Thoracic aorta (tissue), 2 donors: ENCODE results near the gene RGS19. TPM values are rescaled to one million over a fixed set of nuclear protein-coding genes. Genes with fewer than 3 reads are reported as not detected.

Experiments used
- ATAC-seq: fragments of 150-250 bp; one replicate; pipeline ENCODE4 v1.8.0; 2017; ENCODE audit warnings: low read depth; ENCODE audit not compliant: insufficient number of reproducible peaks, low FRiP score
- DNase-seq: peaks from one replicate; pipeline ENCODE4 v3.0.0-alpha.2; 2020; ENCODE audit warnings: low spot score
- H3K27ac ChIP-seq, 2 donors: fragments of 200-600 bp; sonication (generic); 1 replicate in 1 of 2; 2 replicates in 1 of 2; pipeline ENCODE4 v1.5.1; 2016; ENCODE audit warnings: mild to moderate bottlenecking in 2 of 2, moderate library complexity in 2 of 2
- H3K27me3 ChIP-seq: fragments of 200-600 bp; sonication (generic); replicated peaks from 2 replicates; pipeline ENCODE4 v1.6.0; 2016; ENCODE audit warnings: mild to moderate bottlenecking; ENCODE audit not compliant: insufficient read depth
- H3K36me3 ChIP-seq: fragments of 200-600 bp; sonication (generic); one replicate; pipeline ENCODE4 v1.5.1; 2016
- H3K4me1 ChIP-seq, 2 donors: fragments of 200-600 bp; sonication (generic); 1 replicate in 1 of 2; 2 replicates in 1 of 2; pipeline versions ENCODE4 v1.5.1 to v1.6.0; 2016; ENCODE audit warnings: low read depth in 2 of 2, mild to moderate bottlenecking in 1 of 2; ENCODE audit not compliant: control insufficient read depth in 1 of 2
- H3K4me3 ChIP-seq: fragments of 200-600 bp; sonication (generic); 2 replicates; pipeline ENCODE4 v1.5.1; 2016; ENCODE audit warnings: mild to moderate bottlenecking
- H3K9me3 ChIP-seq: fragments of 200-600 bp; sonication (generic); 2 replicates; pipeline ENCODE4 v1.5.1; 2016
- total RNA-seq, 2 donors: library from RNA; depleted of rRNA; stranded (reverse); fragments of >200 nt; gene quantifications; one replicate each; pipeline versions ENCODE4 v1.1.0 to v1.2.3, GENCODE V29; 2016
- TF ChIP-seq, protein P1 (sequence below): fragments of 200-600 bp; sonication (generic); IDR thresholded peaks from one replicate; pipeline ENCODE4 v1.5.1; 2019; ENCODE audit warnings: antibody characterized with exemption

The RGS19 gene
- total RNA-seq, 2 donors from 2014 or later: 20.6 to 41.2 TPM

DNA sequence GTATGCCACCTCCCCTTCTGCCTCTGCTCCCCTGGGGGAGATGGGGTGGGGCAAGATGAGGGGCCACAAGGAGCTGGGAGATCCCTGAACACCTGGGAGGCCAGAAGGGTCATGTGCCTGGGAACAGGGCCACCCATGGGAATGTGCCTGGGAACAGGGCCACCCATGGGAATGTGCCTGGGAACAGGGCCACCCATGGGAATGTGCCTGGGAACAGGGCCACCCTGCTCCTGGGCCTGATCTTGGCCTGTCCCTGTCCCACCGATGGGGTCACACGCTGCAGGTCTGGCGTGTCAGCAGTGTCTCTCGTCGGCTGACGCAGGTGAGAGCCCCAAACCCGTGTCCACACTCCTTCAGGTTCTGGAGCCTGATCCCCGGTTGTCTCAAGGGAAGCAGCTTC lies 4.4 kb downstream of the RGS19 start:
- DNase-seq (no peak), ATAC-seq (no peak)
- H3K27me3 ChIP-seq: no peaks in the 10 kb centered on the region
- TF ChIP-seq, protein P1, sequence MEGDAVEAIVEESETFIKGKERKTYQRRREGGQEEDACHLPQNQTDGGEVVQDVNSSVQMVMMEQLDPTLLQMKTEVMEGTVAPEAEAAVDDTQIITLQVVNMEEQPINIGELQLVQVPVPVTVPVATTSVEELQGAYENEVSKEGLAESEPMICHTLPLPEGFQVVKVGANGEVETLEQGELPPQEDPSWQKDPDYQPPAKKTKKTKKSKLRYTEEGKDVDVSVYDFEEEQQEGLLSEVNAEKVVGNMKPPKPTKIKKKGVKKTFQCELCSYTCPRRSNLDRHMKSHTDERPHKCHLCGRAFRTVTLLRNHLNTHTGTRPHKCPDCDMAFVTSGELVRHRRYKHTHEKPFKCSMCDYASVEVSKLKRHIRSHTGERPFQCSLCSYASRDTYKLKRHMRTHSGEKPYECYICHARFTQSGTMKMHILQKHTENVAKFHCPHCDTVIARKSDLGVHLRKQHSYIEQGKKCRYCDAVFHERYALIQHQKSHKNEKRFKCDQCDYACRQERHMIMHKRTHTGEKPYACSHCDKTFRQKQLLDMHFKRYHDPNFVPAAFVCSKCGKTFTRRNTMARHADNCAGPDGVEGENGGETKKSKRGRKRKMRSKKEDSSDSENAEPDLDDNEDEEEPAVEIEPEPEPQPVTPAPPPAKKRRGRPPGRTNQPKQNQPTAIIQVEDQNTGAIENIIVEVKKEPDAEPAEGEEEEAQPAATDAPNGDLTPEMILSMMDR: no peak
- no peak overlapping the region for H3K27ac ChIP-seq
- H3K9me3 ChIP-seq: no peaks in the 10 kb centered on the region
- H3K4me1 ChIP-seq: peaks cover 11 to 16% of the 10 kb centered on the region in 2 donors
- H3K36me3 ChIP-seq: peaks cover 20% of the 10 kb centered on the region
- no peak overlapping the region for H3K4me3 ChIP-seq

DNA sequence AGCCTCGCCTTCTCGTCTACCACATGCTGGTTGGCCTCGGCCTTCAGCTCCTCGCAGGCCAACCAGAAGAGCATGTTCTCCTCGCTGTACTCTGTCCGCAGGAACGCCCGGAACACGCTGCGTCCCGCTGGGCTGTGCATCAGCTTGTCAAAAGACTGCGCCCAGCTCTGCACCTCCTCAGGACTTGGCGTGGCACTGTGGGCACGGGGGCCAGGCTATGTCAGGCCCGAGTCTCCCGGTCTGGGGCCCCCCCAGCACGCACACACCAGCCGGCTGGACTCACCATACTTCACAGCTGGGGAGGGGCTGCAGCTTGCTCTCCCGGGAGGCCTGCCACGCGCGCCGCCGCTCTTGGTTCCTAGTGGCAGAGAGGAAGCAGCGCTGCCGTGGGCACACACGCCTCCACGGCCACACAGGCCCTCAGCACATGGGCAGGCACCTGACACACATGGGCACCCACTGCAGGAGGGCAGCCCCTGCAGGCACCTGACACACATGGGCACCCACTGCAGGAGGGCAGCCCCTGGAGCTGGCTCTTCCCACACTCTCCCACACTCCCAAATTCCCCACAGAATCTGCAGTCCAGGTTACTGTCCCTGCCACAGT lies 5.0 kb downstream of the RGS19 start:
- Histone ChIP-seq H3K4me3 (no peak overlapping the region), H3K27ac (no peak overlapping the region), H3K9me3 (no peaks in the 10 kb centered on the region), H3K36me3 (peaks cover 20% of the 10 kb centered on the region), H3K27me3 (no peaks in the 10 kb centered on the region), H3K4me1 (peaks cover 10 to 14% of the 10 kb centered on the region in 2 donors)
- TF ChIP-seq, protein P1: no peak
- DNase-seq: no peak
- ATAC-seq: no peak

DNA sequence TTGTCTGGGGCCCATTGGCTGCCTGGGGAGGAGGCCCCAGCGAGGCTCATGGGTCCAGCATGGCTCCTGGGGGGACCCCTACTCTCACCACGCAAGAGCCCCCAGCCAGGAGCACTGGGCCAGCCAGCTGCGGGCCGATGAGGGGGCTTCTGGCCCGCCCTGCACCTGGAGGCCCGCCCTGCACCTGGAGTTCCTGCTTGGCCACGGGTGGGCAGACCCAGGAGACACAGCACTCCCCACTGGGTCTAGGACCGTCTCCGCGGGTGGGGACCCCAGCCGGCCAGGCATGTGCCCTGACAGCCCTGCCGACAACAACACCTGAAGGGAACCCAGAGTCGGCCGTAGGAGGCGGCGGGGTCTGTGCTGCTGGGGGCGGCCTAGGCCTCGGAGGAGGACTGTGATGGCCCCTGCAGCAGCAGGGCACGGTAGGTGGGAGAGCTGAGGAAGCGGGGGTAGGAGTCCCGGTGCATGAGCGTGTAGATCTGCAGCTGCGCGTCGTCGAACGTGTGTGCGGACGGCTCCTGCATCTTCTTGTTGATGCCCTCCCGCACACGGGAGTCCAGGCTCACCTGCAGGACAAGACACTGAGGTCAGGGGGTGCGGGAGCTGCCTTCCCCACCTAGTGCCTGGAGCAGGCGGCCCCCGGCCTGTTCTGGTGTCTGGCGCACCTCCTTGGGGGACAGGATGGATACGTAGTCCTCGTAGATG lies 5.7 kb downstream of the RGS19 start:
- peaks cover 20% of the 10 kb centered on the region for H3K36me3 ChIP-seq

DNA sequence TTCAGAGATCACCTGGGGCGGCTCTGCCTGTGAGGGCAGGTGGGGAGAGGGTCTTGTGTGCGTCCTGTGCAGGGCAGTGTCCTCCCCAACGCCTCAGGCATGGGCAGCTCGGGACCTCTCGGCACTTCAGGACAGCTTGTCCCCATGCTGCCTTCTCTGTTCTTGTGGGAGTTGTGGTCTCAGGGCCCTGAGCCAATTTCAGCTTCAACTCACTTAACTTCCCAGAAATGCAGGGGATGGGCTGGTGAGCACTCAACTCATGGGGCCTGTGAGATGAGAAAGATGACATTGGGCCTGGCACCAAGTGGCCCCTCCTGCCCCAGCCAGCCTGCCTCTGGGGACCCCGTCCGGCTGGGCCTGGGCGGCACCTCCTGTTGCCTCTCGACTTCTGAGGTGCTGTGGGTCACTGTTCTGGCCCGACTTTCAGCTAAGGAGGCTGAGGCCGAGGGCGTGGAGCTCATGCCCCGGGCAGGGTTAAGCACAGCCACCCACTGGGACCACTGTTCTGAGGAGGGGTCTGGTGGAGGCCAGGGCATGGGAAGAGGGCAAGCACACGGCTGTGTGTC lies 6.7 kb downstream of the RGS19 start:
- Histone ChIP-seq H3K27me3 (no peaks in the 10 kb centered on the region), H3K9me3 (no peaks in the 10 kb centered on the region), H3K36me3 (peaks cover 24% of the 10 kb centered on the region), H3K4me1 (no peaks in the 10 kb centered on the region), H3K4me3 (no peak overlapping the region), H3K27ac (no peak overlapping the region)
- ATAC-seq: no peak
- TF ChIP-seq, protein P1: no peak
- DNase-seq: no peak

More for the DNA sequence above, 5.7 kb downstream of the RGS19 start:
- H3K27me3 ChIP-seq: no peaks in the 10 kb centered on the region
- H3K4me3 ChIP-seq: no peak overlapping the region
- no peaks in the 10 kb centered on the region for H3K9me3 ChIP-seq
- DNase-seq (no peak), ATAC-seq (no peak)
- TF ChIP-seq, protein P1: no peak
- no peak overlapping the region for H3K27ac ChIP-seq
- peaks cover 4 to 8% of the 10 kb centered on the region in 2 donors for H3K4me1 ChIP-seq
